ENCODE measurements around the gene ABCC4. TPM values are rescaled to one million over a fixed set of nuclear protein-coding genes. Genes with fewer than 3 reads are reported as not detected.

ABCC4 gene
- polyA plus RNA-seq, 2 donors = 0.55 to 1.4 TPM

DNA sequence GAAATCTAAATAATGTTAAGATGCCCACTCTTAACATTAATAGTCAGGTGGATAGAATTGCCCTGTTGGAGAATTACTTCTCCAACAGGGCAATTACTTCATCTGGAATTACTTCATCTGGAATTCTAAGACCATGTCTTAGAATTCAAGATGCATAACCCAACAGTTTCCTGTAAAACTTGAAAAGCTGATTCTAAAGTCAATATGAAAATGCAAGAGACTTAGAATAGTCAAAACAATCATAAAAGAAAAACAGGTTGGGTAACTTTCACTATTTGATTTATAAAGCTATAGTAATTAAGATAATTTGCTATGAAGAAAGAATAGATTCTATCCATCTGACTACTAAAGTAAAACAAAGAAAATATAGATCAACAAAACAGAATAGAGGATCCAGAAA, 75.2 kb downstream of the ABCC4 start:
- Histone ChIP-seq H3K4me3 (ENCODE audit: low read depth in 1 of 2, low read length in 2 of 2) (no peak overlapping the region), H3K27me3 (ENCODE audit: control insufficient read depth in 1 of 2, insufficient read depth in 2 of 2, low read length in 2 of 2) (no peaks in the 10 kb centered on the region), H3K9me3 (ENCODE audit: control insufficient read depth in 2 of 2, insufficient read depth in 1 of 2, low read depth in 1 of 2, low read length in 1 of 2) (no peaks in the 10 kb centered on the region), H3K36me3 (ENCODE audit: control insufficient read depth in 2 of 2, insufficient read depth in 2 of 2, low read length in 1 of 2) (no peaks in the 10 kb centered on the region), H3K27ac (ENCODE audit: low read depth in 2 of 2, low read length in 1 of 2) (no peak overlapping the region), H3K4me1 (ENCODE audit: control insufficient read depth in 2 of 2, insufficient read depth in 2 of 2, low read length in 1 of 2) (peaks cover 0 to 2% of the 10 kb centered on the region in 2 donors)

DNA sequence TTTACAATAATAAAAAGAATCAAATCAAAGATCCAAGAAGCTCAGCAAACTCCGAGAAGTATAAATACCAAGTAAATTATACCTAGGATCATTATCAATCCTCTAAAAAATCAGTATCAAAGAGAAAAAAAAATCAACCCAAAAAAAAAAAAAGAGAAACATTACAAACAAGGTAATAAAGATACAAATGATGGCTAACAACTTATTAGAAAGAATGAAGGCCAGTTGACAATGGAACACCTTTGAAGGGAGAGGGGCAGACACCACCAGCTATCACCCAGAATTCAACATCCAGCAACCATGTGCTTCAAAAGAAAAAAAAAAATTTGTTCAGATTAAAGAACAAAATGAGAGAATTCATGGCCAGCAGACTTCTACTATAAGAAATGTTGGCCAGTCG, 77.2 kb downstream of the ABCC4 start:
- no peak overlapping the region for H3K4me3 ChIP-seq (ENCODE audit: low read depth in 1 of 2, low read length in 2 of 2)
- H3K27ac ChIP-seq (ENCODE audit: low read depth in 2 of 2, low read length in 1 of 2) = no peak overlapping the region
- H3K27me3 ChIP-seq (ENCODE audit: control insufficient read depth in 1 of 2, insufficient read depth in 2 of 2, low read length in 2 of 2) = no peaks in the 10 kb centered on the region
- no peaks in the 10 kb centered on the region for H3K36me3 ChIP-seq (ENCODE audit: control insufficient read depth in 2 of 2, insufficient read depth in 2 of 2, low read length in 1 of 2)
- H3K4me1 ChIP-seq (ENCODE audit: control insufficient read depth in 2 of 2, insufficient read depth in 2 of 2, low read length in 1 of 2) = peaks cover 0 to 2% of the 10 kb centered on the region in 2 donors
- no peaks in the 10 kb centered on the region for H3K9me3 ChIP-seq (ENCODE audit: control insufficient read depth in 2 of 2, insufficient read depth in 1 of 2, low read depth in 1 of 2, low read length in 1 of 2)
- 97 to 99% methylated on average over 2 of the region's 2 CpGs for WGBS, 2 donors

DNA sequence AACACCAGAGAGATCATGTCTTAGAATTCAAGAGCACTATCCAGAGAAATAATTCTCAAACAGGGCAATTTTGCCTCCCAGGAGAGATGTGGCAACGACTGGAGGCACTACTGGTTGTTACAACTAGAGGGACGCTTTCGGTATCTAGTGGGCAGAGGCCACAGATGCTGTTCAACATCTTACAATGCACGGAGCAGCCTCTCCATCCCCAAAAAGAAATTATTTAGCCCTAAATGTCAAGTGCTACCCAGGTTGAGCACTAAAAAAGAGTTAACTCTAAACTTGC, 78.6 kb downstream of the ABCC4 start:
- no peak overlapping the region for H3K4me3 ChIP-seq (ENCODE audit: low read depth in 1 of 2, low read length in 2 of 2)
- H3K36me3 ChIP-seq (ENCODE audit: control insufficient read depth in 2 of 2, insufficient read depth in 2 of 2, low read length in 1 of 2) = no peaks in the 10 kb centered on the region
- peaks cover 0 to 2% of the 10 kb centered on the region in 2 donors for H3K4me1 ChIP-seq (ENCODE audit: control insufficient read depth in 2 of 2, insufficient read depth in 2 of 2, low read length in 1 of 2)
- whole genome bisulfite sequencing, 2 donors = 92 to 95% methylated on average over 4 of the region's 4 CpGs
- H3K27ac ChIP-seq (ENCODE audit: low read depth in 2 of 2, low read length in 1 of 2) = no peak overlapping the region
- no peaks in the 10 kb centered on the region for H3K9me3 ChIP-seq (ENCODE audit: control insufficient read depth in 2 of 2, insufficient read depth in 1 of 2, low read depth in 1 of 2, low read length in 1 of 2)
- no peaks in the 10 kb centered on the region for H3K27me3 ChIP-seq (ENCODE audit: control insufficient read depth in 1 of 2, insufficient read depth in 2 of 2, low read length in 2 of 2)

DNA sequence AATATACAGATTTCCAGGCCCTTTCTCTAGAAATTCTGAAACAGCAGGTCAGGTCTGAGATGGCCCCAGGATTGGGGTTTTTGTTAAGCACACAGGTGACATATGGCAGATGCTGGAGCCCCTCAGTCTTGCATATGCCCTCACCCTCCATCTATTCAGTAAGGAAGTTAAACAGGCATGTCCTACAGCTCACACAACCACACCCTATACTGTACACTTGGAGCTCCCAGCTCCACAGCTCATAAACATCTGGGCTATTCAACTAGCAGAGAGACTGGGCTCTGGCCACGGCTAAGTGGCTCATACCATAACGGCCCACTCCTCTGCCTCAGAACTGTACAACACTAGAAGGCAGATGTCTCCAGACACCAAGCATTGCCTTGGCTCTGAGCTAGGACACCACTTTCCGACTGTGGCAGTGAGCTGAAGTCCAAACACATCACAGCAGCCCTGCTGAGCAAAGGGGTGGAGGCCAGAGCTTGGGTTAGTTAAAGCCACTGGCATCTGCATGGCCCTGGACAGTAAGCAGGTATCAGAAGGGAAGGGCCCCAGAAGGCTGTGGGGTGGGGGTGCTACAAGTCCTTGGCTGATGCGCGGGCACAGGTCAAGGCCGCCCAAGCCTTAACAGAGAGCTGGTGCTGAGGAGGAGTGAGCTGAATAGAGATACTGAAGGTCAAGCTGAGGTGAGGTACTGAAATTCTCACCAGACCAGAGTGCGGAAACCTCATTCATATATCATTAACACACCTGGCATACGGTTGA, 79.1 kb downstream of the ABCC4 start:
- 82 to 85% methylated on average over 8 of the region's 8 CpGs for WGBS, 2 donors
- no peak overlapping the region for H3K4me3 ChIP-seq (ENCODE audit: low read depth in 1 of 2, low read length in 2 of 2)
- peaks cover 0 to 2% of the 10 kb centered on the region in 2 donors for H3K4me1 ChIP-seq (ENCODE audit: control insufficient read depth in 2 of 2, insufficient read depth in 2 of 2, low read length in 1 of 2)
- no peak overlapping the region for H3K27ac ChIP-seq (ENCODE audit: low read depth in 2 of 2, low read length in 1 of 2)
- no peaks in the 10 kb centered on the region for H3K9me3 ChIP-seq (ENCODE audit: control insufficient read depth in 2 of 2, insufficient read depth in 1 of 2, low read depth in 1 of 2, low read length in 1 of 2)
- H3K36me3 ChIP-seq (ENCODE audit: control insufficient read depth in 2 of 2, insufficient read depth in 2 of 2, low read length in 1 of 2) = no peaks in the 10 kb centered on the region
- no peaks in the 10 kb centered on the region for H3K27me3 ChIP-seq (ENCODE audit: control insufficient read depth in 1 of 2, insufficient read depth in 2 of 2, low read length in 2 of 2)

DNA sequence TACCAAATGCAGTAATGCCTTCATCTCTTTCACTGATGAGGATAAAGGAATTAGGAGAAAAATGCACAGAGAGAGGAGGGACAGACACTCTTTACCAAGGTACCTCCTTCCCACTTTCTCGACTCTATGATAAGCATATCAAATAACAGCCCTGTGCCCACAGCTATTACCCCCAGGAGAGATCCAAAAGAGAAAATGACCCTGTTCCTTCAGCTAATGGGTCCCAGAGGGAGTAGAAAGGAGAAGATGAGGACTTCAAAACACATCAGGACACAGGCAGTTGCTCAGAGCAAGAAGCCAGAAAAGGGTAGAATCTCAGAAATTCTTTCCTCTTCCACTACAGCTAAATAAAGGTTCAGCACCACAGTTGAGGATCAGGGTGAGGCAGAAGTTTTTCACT, 80.6 kb downstream of the ABCC4 start:
- Histone ChIP-seq H3K9me3 (ENCODE audit: control insufficient read depth in 2 of 2, insufficient read depth in 1 of 2, low read depth in 1 of 2, low read length in 1 of 2) (no peaks in the 10 kb centered on the region), H3K4me1 (ENCODE audit: control insufficient read depth in 2 of 2, insufficient read depth in 2 of 2, low read length in 1 of 2) (no peaks in the 10 kb centered on the region), H3K27me3 (ENCODE audit: control insufficient read depth in 1 of 2, insufficient read depth in 2 of 2, low read length in 2 of 2) (no peaks in the 10 kb centered on the region), H3K36me3 (ENCODE audit: control insufficient read depth in 2 of 2, insufficient read depth in 2 of 2, low read length in 1 of 2) (no peaks in the 10 kb centered on the region), H3K4me3 (ENCODE audit: low read depth in 1 of 2, low read length in 2 of 2) (no peak overlapping the region), H3K27ac (ENCODE audit: low read depth in 2 of 2, low read length in 1 of 2) (no peak overlapping the region)
- WGBS, 2 donors = 82 to 84% methylated on average over 1 of the region's 1 CpG

DNA sequence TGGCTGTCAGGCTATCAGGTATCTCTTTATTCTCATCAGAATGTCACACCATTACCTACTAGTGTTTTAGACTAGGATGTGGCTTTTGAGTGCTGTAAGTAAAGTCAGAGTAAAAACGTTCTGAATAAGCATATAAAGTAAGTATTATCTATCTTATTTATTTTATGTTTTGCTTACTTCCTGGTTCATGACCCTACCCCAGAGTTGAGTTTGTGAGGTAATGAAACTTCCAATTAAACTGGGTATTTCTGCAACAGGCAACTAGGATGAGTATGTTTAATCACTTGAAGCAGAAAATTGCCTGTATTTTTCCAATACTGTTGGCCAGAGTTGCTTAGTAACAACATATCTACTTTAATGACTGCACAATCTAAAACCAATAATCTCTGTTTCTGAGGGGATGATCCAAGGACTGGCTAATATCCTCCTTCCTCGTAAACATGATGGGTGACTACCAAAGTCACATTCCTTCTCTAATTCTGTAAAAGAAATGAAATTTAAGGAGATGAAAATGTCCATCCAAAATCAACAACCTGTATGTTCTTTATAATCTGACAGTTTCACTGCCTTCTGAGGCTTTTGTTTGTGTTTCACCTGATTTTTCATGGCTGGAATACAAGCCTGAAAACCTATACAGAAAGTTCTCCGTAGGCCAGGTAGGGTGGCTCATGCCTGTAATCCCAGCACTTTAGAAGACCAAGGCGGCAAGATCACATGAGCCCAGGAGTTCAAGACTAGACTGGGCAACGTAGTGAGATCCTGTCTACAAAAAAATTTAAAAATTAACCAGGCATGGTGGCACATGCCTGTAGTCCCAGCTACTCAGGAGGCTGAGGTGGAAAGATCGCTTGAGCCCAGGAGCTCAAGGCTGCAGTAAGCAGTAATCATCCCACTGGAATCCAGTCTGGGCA, 83.1 kb downstream of the ABCC4 start:
- Histone ChIP-seq H3K27ac (ENCODE audit: low read depth in 2 of 2, low read length in 1 of 2) (no peak overlapping the region), H3K4me1 (ENCODE audit: control insufficient read depth in 2 of 2, insufficient read depth in 2 of 2, low read length in 1 of 2) (no peaks in the 10 kb centered on the region), H3K9me3 (ENCODE audit: control insufficient read depth in 2 of 2, insufficient read depth in 1 of 2, low read depth in 1 of 2, low read length in 1 of 2) (no peaks in the 10 kb centered on the region), H3K4me3 (ENCODE audit: low read depth in 1 of 2, low read length in 2 of 2) (no peak overlapping the region), H3K27me3 (ENCODE audit: control insufficient read depth in 1 of 2, insufficient read depth in 2 of 2, low read length in 2 of 2) (no peaks in the 10 kb centered on the region), H3K36me3 (ENCODE audit: control insufficient read depth in 2 of 2, insufficient read depth in 2 of 2, low read length in 1 of 2) (no peaks in the 10 kb centered on the region)
- WGBS, 2 donors = 66 to 70% methylated on average over 6 of the region's 6 CpGs

DNA sequence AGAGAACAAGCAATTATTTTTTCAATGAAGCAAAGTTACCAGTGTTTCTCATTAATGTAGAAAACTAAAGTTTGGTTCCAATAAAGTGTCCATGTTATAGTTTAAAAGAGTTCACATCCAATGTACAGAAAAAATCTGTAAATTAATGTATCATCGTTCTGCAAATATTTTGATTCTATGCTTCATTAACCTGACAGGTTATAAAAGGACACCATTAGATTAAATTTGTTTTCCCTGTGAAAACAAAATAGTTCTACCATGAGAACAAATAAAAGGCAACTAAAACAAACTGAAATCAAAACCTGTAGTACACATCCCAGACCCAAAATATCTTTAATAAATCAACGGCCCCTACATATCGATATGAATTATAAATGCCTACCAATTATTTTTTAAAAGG, 85.1 kb downstream of the ABCC4 start:
- 62 to 73% methylated on average over 3 of the region's 3 CpGs for WGBS, 2 donors
- Histone ChIP-seq H3K27me3 (ENCODE audit: control insufficient read depth in 1 of 2, insufficient read depth in 2 of 2, low read length in 2 of 2) (no peaks in the 10 kb centered on the region), H3K4me3 (ENCODE audit: low read depth in 1 of 2, low read length in 2 of 2) (no peak overlapping the region), H3K27ac (ENCODE audit: low read depth in 2 of 2, low read length in 1 of 2) (no peak overlapping the region), H3K36me3 (ENCODE audit: control insufficient read depth in 2 of 2, insufficient read depth in 2 of 2, low read length in 1 of 2) (no peaks in the 10 kb centered on the region), H3K9me3 (ENCODE audit: control insufficient read depth in 2 of 2, insufficient read depth in 1 of 2, low read depth in 1 of 2, low read length in 1 of 2) (no peaks in the 10 kb centered on the region), H3K4me1 (ENCODE audit: control insufficient read depth in 2 of 2, insufficient read depth in 2 of 2, low read length in 1 of 2) (no peaks in the 10 kb centered on the region)

DNA sequence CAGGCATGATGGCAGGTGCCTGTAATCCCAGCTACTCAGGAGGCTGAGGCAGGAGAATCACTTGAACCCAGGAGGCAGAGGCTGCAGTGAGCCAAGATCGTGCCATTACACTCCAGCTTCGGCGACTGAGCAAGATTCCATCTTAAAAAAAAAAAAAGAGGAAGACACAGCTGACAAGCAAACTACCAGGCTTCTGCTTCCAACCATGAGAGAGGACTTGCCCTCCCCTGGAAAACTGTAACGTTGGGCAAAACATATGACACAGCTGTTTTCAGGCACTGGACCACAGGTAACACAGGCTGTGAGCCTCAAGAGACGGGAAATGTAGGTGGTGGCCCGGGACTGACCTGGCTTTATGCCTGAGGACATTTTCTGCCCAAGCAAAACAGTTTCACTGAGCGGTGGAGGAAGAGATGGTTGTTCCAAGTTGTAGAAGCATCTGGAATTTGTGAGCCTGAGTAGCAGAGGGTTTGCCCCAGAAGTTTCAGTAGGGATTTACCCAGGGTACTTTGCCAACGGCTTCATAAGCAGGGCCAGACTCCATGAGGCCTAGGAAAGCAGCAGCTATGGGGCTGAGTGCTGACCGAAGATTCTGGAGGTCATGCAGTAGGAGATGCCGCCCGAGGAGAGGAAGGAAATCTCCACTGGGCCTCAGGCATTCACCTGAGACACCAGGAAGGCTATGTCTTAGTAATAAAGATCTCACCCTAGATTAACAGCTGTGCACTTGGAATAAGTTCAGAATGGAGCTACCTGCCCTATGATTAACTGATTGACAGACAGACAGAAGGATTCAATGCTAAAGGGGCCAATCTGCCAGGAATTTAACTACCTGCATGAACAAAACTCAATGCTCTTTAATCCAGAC, 88.0 kb downstream of the ABCC4 start:
- H3K27me3 ChIP-seq (ENCODE audit: control insufficient read depth in 1 of 2, insufficient read depth in 2 of 2, low read length in 2 of 2) = no peaks in the 10 kb centered on the region
- WGBS, 2 donors = 74 to 77% methylated on average over 11 of the region's 11 CpGs
- no peaks in the 10 kb centered on the region for H3K4me1 ChIP-seq (ENCODE audit: control insufficient read depth in 2 of 2, insufficient read depth in 2 of 2, low read length in 1 of 2)
- H3K9me3 ChIP-seq (ENCODE audit: control insufficient read depth in 2 of 2, insufficient read depth in 1 of 2, low read depth in 1 of 2, low read length in 1 of 2) = no peaks in the 10 kb centered on the region
- H3K4me3 ChIP-seq (ENCODE audit: low read depth in 1 of 2, low read length in 2 of 2) = no peak overlapping the region
- H3K27ac ChIP-seq (ENCODE audit: low read depth in 2 of 2, low read length in 1 of 2) = no peak overlapping the region
- no peaks in the 10 kb centered on the region for H3K36me3 ChIP-seq (ENCODE audit: control insufficient read depth in 2 of 2, insufficient read depth in 2 of 2, low read length in 1 of 2)

DNA sequence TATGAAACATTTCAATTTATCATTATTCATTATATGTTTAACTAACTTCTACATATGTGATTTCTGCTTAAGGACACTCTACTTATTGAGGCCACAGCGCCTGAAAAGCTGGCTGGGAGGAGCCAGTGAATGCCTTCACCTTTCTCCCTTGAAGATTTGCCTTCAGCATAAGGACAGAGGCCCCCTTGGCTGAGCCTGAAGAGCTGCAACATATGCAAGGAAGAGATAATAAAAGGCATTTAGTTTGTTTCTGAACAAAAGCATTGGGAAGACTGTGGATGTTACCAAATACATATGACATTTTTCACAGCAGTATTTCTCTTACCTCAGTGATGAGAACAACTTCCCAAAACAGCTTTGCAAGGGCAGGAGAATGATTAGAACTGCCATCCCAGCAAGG, 92.1 kb downstream of the ABCC4 start:
- peaks cover 0 to 6% of the 10 kb centered on the region in 2 donors for H3K36me3 ChIP-seq (ENCODE audit: control insufficient read depth in 2 of 2, insufficient read depth in 2 of 2, low read length in 1 of 2)
- no peaks in the 10 kb centered on the region for H3K27me3 ChIP-seq (ENCODE audit: control insufficient read depth in 1 of 2, insufficient read depth in 2 of 2, low read length in 2 of 2)
- H3K27ac ChIP-seq (ENCODE audit: low read depth in 2 of 2, low read length in 1 of 2) = no peak overlapping the region
- no peaks in the 10 kb centered on the region for H3K4me1 ChIP-seq (ENCODE audit: control insufficient read depth in 2 of 2, insufficient read depth in 2 of 2, low read length in 1 of 2)
- H3K4me3 ChIP-seq (ENCODE audit: low read depth in 1 of 2, low read length in 2 of 2) = no peak overlapping the region
- no peaks in the 10 kb centered on the region for H3K9me3 ChIP-seq (ENCODE audit: control insufficient read depth in 2 of 2, insufficient read depth in 1 of 2, low read depth in 1 of 2, low read length in 1 of 2)
- 98 to 100% methylated on average over 1 of the region's 1 CpG for WGBS, 2 donors

All from esophagus (tissue), 2 donors.